K562 (cell line): ENCODE data around the gene PGF. TPM values are rescaled to one million over a fixed set of nuclear protein-coding genes. Genes with fewer than 3 reads are reported as not detected.

Experiments
- ATAC-seq: fragments of 200-7000 bp; cut with Tn5 transposase; 3 replicates; pipeline ENCODE4 v1.9.1; 2020; ENCODE audit warnings: moderate library complexity
- BruUV-seq: library from RNA; stranded (reverse); fragments of 400-500 nt; replicated peaks from 2 replicates; lab custom pipeline; 2021; lab: Mats Ljungman, UMichigan
- CTCF ChIA-PET: fragments of 300-600 bp; formaldehyde crosslinking; extraction: SDS; loops from one replicate; lab custom pipeline; 2021; ENCODE audit warnings: low intra/inter-chr PET ratio; lab: Yijun Ruan, JAX
- POLR2A ChIA-PET: fragments of 300-600, 350-650 bp; sonication (Branson Sonifier 250); formaldehyde crosslinking; extraction: SDS; loops from one replicate; lab custom pipeline; 2021; ENCODE audit warnings: antibody characterized with exemption, inconsistent platforms; lab: Yijun Ruan, JAX
- DNase-seq, 4 experiments: peaks; one replicate each; pipeline versions ENCODE4 v3.0.0 to v3.0.0-alpha.2; 2011 to 2018; ENCODE audit warnings: low spot score in 3 of 4, mixed read lengths in 3 of 4; ENCODE audit errors: extremely low read depth in 1 of 4
- FAIRE-seq: peaks from 2 replicates; lab custom pipeline; 2011; peaks lifted over from hg19 to GRCh38; lab: Jason Lieb, UNC
- H2AFZ ChIP-seq: 2 replicates; pipeline ENCODE4 v1.6.0; 2011; ENCODE audit warnings: low read depth, low read length, control low read depth, inconsistent platforms
- H3K27ac ChIP-seq: fragments of 200-600 bp; 3 replicates; pipeline ENCODE4 v1.8.0; 2011; ENCODE audit warnings: low read depth, mild to moderate bottlenecking, control low read depth, inconsistent platforms, low read length, moderate library complexity, mixed read lengths; ENCODE audit errors: extremely low read depth
- H3K27me3 ChIP-seq, 2 experiments: fragments of 300-600 bp in 1 of 2; 2 replicates in 1 of 2; 3 replicates in 1 of 2; pipeline versions ENCODE4 v1.6.0 to v1.8.0; 2011; ENCODE audit warnings: inconsistent platforms in 2 of 2, low read length in 2 of 2, mild to moderate bottlenecking in 1 of 2, mixed read lengths in 1 of 2, moderate library complexity in 1 of 2; ENCODE audit not compliant: control insufficient read depth in 2 of 2, insufficient read depth in 2 of 2
- H3K36me3 ChIP-seq: fragments of 300-600 bp; 3 replicates; pipeline ENCODE4 v1.8.0; 2011; ENCODE audit warnings: mild to moderate bottlenecking, low read length, inconsistent platforms; ENCODE audit not compliant: control insufficient read depth, insufficient read depth
- H3K4me1 ChIP-seq, 2 experiments: fragments of 200-600 bp in 1 of 2; replicated peaks in 1 of 2; 2 replicates in 1 of 2; 3 replicates in 1 of 2; pipeline versions ENCODE4 v1.5.1 to v1.8.0; 2011; ENCODE audit warnings: inconsistent platforms in 2 of 2, low read length in 2 of 2, mild to moderate bottlenecking in 1 of 2, mixed read lengths in 1 of 2, moderate library complexity in 1 of 2; ENCODE audit not compliant: control insufficient read depth in 2 of 2, insufficient read depth in 2 of 2
- H3K4me2 ChIP-seq: 2 replicates; pipeline ENCODE4 v1.6.1; 2011; ENCODE audit warnings: low read length, control low read depth, inconsistent platforms, mixed read lengths; ENCODE audit not compliant: insufficient read depth
- H3K4me3 ChIP-seq: fragments of 200-600 bp; sonication (generic), shearing (Covaris generic); 2 replicates; pipeline ENCODE4 v1.5.1; 2016; ENCODE audit warnings: control low read depth, inconsistent platforms
- H3K79me2 ChIP-seq: fragments of 200-600 bp; 3 replicates; pipeline ENCODE4 v1.8.0; 2011; ENCODE audit warnings: low read length, inconsistent platforms; ENCODE audit not compliant: control insufficient read depth, insufficient read depth
- H3K9ac ChIP-seq, 2 experiments: 2 replicates each; pipeline versions ENCODE4 v1.6.0 to v1.6.1; 2011; ENCODE audit warnings: low read depth in 2 of 2, low read length in 2 of 2, control low read depth in 1 of 2, inconsistent platforms in 1 of 2, mild to moderate bottlenecking in 1 of 2, mixed read lengths in 1 of 2; ENCODE audit not compliant: insufficient read depth in 1 of 2
- H3K9me1 ChIP-seq: one replicate; pipeline ENCODE4 v1.6.0; 2011; ENCODE audit warnings: inconsistent platforms, mild to moderate bottlenecking, low read length, moderate library complexity; ENCODE audit not compliant: control insufficient read depth, insufficient read depth
- H3K9me3 ChIP-seq: replicated peaks from 2 replicates; pipeline ENCODE4 v1.5.1; 2011; ENCODE audit warnings: low read depth, low read length, inconsistent platforms; ENCODE audit not compliant: control insufficient read depth, insufficient read depth
- H4K20me1 ChIP-seq: replicated peaks from 2 replicates; pipeline ENCODE4 v1.6.1; 2011; ENCODE audit warnings: low read length, inconsistent platforms, mixed read lengths; ENCODE audit not compliant: control insufficient read depth, insufficient read depth
- BCOR ChIP-seq: fragments of 450-650 bp; IDR thresholded peaks from 2 replicates; pipeline ENCODE4 v1.6.1; 2016
- NFIC ChIP-seq: fragments of 450-650 bp; IDR thresholded peaks from 2 replicates; pipeline ENCODE4 v1.6.1; 2017; ENCODE audit warnings: mild to moderate bottlenecking, inconsistent platforms
- RBM25 ChIP-seq: fragments of 200-400 bp; formaldehyde crosslinking; IDR thresholded peaks from 2 replicates; pipeline ENCODE4 v1.6.1; 2018; ENCODE audit warnings: low read length, low read depth, moderate library complexity; ENCODE audit not compliant: severe bottlenecking
- TAL1 ChIP-seq: fragments of 450-650 bp; IDR thresholded peaks from 2 replicates; pipeline ENCODE4 v1.6.1; 2016; ENCODE audit warnings: mild to moderate bottlenecking
- ZFP36 ChIP-seq: fragments of 150-350 bp; IDR thresholded peaks from 2 replicates; pipeline ENCODE4 v1.6.1; 2018; ENCODE audit warnings: low read length, low read depth; ENCODE audit not compliant: partially characterized antibody
- WGBS: fragments of 100-300 bp; shearing (Covaris generic); methylation state at CpG from one replicate; pipeline ENCODE4 v1.1.6; 2016; ENCODE audit warnings: low coverage, mixed read lengths; ENCODE audit not compliant: insufficient coverage; ENCODE audit errors: missing lambda C conversion rate; 5-methylcytosine and 5-hydroxymethylcytosine counted together
- in situ Hi-C: fragments of 300-500 bp; cut with MboI; formaldehyde crosslinking; loops from 4 replicates; pipeline ENCODE4 v1.15.0; 2018; ENCODE audit warnings: inconsistent platforms, mixed read lengths
- intact Hi-C: fragments of 100-400 bp; cut with micrococcal nuclease; formaldehyde crosslinking; loops from 2 replicates; pipeline ENCODE4 v1.14.2; 2022
- polyA plus RNA-seq, 8 experiments: library from polyadenylated mRNA; depleted of rRNA in 4 of 8; stranded (reverse) in 5 of 8; unstranded in 3 of 8; fragments of >200 nt; fragmentation: Nextera tagmentation in 2 of 8; fragmentation: Illumina TruSeq in 1 of 8; extraction: Ambion mirVana in 2 of 8; extraction: Trizol in 1 of 8; gene quantifications; 2 replicates each; pipeline versions ENCODE4 v1.2.1 to v1.2.3, GENCODE V29; 2011 to 2014; ENCODE audit warnings: inconsistent platforms in 1 of 8, missing spikeins in 1 of 8
- total RNA-seq, 7 experiments: library from RNA; depleted of rRNA in 6 of 7; stranded (reverse); fragments of >200 nt in 6 of 7; fragmentation: Illumina TruSeq in 2 of 7; extraction: Trizol in 2 of 7; gene quantifications; 2 replicates each; pipeline versions ENCODE4 v1.2.1 to v1.2.3, GENCODE V29; 2011 to 2021; ENCODE audit warnings: low replicate concordance in 1 of 7
- TF ChIP-seq, protein P1 (sequence below), 2 experiments: fragments of 450-650 bp in 1 of 2; sonication (generic) in 1 of 2; formaldehyde crosslinking in 1 of 2; IDR thresholded peaks in 1 of 2; conservative IDR thresholded peaks in 1 of 2; 2 replicates each; pipeline versions ENCODE4 v1.6.1 to v1.8.1; 2016 to 2023; ENCODE audit warnings: mild to moderate bottlenecking in 2 of 2, moderate library complexity in 2 of 2, inconsistent platforms in 1 of 2, missing genetic modification reagents in 1 of 2

The PGF gene
- total and polyA plus RNA-seq, 9 of the 15 experiments (the other 6 are each of a cell fraction or from before 2014, with no cell fraction given), result 0.04 to 0.44 (median 0.18) TPM

DNA sequence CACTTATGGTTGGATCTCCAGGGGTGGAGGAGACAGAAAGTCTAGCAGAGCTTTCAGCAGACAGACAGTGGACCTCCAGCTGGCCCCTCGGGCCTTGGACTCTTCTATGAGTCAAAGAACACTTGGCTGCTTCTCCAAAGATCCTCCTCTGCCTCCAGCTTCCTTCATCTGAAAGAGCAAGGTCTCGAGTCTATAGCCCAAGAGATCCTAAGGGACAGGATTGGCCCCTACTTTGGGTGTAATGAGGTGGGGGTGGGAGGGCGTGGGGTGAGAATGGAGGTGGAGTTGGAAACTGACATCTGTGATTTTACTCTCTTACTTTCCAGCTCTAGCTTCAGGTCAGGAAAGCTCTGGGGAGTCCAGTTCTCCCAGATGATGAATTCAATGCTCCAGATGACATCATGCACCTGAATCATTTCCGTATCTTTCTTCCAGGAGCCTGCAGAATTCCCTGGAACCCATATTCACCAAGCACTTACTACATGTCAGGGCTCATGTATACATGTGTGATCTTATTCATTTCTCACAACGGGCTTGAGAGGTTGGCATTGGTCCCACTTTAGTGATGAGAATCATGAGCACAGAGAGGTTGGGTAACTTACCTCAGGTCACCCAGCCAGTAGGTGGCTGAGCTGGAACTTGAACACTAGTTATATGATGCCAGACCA, 10.2 kb upstream of the PGF start:
- no TSS peak for BruUV-seq
- Histone ChIP-seq H3K27ac (no peak overlapping the region), H3K9me1 (no peaks in the 10 kb centered on the region), H3K36me3 (no peaks in the 10 kb centered on the region), H2AFZ (no peak overlapping the region), H3K9ac (no peak overlapping the region), H3K27me3 (no peaks in the 10 kb centered on the region), H3K9me3 (no peaks in the 10 kb centered on the region), H3K4me1 (peaks cover 8 to 9% of the 10 kb centered on the region in 2 experiments; a peak in 3 of 5 replicates), H4K20me1 (no peaks in the 10 kb centered on the region), H3K4me2 (no peak overlapping the region), H3K79me2 (no peaks in the 10 kb centered on the region), H3K4me3 (no peak overlapping the region)
- ATAC-seq (no peak), DNase-seq (no peak), FAIRE-seq (no peak)
- intact Hi-C loops (no loop called here), in situ Hi-C loops (no loop called here)
- POLR2A ChIA-PET, result interaction anchor here (1.1 to 2.6 kb wide), 3 partner anchors 10 to 104 kb away, joined by 3 to 8 read pairs (median 3); partner anchors contain the start of genes PGF and ZC2HC1C
- TF ChIP-seq NFIC, result 0 out of 2 replicates have a peak, but pooled peaks have one; percentile 10
- TF ChIP-seq, protein P1, sequence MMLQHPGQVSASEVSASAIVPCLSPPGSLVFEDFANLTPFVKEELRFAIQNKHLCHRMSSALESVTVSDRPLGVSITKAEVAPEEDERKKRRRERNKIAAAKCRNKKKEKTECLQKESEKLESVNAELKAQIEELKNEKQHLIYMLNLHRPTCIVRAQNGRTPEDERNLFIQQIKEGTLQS (IDR thresholded peaks at IDR 0.05), result peak; percentile 27; the same call in 1 of the 2 replicates
- TF ChIP-seq, protein P1 (CRISPR knock-in tag; conservative IDR thresholded peaks at IDR 0.05), result no peak
- TF ChIP-seq RBM25, result peak; percentile 33
- TF ChIP-seq ZFP36, result peak; percentile 42
- TF ChIP-seq BCOR, result peak; percentile 59; the same call in 1 of the 2 replicates
- TF ChIP-seq TAL1, result no peak
- CTCF ChIA-PET, result no interaction called here
- 49% methylated on average over 4 of the region's 5 CpGs for WGBS
